Osteoblast (primary cell): ENCODE results near the gene MAOB. TPM values are rescaled to one million over a fixed set of nuclear protein-coding genes. Genes with fewer than 3 reads are reported as not detected.
"Not testable (repeated sequence)": the region's sequence is repeated elsewhere in the genome, so short reads cannot be mapped to it uniquely, and the experiment has no call there.

Experiments
- DNase-seq: peaks from one replicate; pipeline ENCODE4 v3.0.0; 2011; ENCODE audit warnings: low spot score, mixed read lengths; ENCODE audit not compliant: insufficient read length; ENCODE audit errors: missing footprints
- H2AFZ ChIP-seq: 2 replicates; pipeline ENCODE4 v1.6.0; 2011; ENCODE audit warnings: mild to moderate bottlenecking, low read length
- H3K27ac ChIP-seq: 2 replicates; pipeline ENCODE4 v1.5.1; 2011; ENCODE audit warnings: mild to moderate bottlenecking, low read depth, low read length, moderate library complexity
- H3K27me3 ChIP-seq: 2 replicates; pipeline ENCODE4 v1.6.0; 2012; ENCODE audit warnings: mild to moderate bottlenecking, control low read depth, inconsistent platforms, low read length, moderate library complexity; ENCODE audit not compliant: insufficient read depth
- H3K36me3 ChIP-seq: 2 replicates; pipeline ENCODE4 v1.5.1; 2011; ENCODE audit warnings: mild to moderate bottlenecking, low read length, control low read depth, moderate library complexity; ENCODE audit not compliant: insufficient read depth
- H3K4me1 ChIP-seq: 2 replicates; pipeline ENCODE4 v1.5.1; 2011; ENCODE audit warnings: mild to moderate bottlenecking, low read length, control low read depth, moderate library complexity; ENCODE audit not compliant: insufficient read depth
- H3K4me2 ChIP-seq: 2 replicates; pipeline ENCODE4 v1.6.0; 2011; ENCODE audit warnings: mild to moderate bottlenecking, low read length; ENCODE audit not compliant: insufficient read depth
- H3K4me3 ChIP-seq: fragments of 200-600 bp; sonication (generic); 3 replicates; pipeline ENCODE4 v1.5.1; 2012; ENCODE audit warnings: mild to moderate bottlenecking, low read length, inconsistent platforms; ENCODE audit not compliant: insufficient read depth
- H3K79me2 ChIP-seq: 2 replicates; pipeline ENCODE4 v1.6.0; 2012; ENCODE audit warnings: mild to moderate bottlenecking, low read length, control low read depth, inconsistent platforms; ENCODE audit not compliant: insufficient read depth
- H3K9me3 ChIP-seq: 2 replicates; pipeline ENCODE4 v1.5.1; 2011; ENCODE audit warnings: low read depth, low read length, control low read depth
- H4K20me1 ChIP-seq: 2 replicates; pipeline ENCODE4 v1.6.0; 2012; ENCODE audit warnings: mild to moderate bottlenecking, low read length, control low read depth; ENCODE audit not compliant: insufficient read depth
- CTCF ChIP-seq: IDR thresholded peaks from 2 replicates; pipeline ENCODE4 v1.5.1; 2011; ENCODE audit warnings: mild to moderate bottlenecking, low read depth, low read length, moderate library complexity; ENCODE audit errors: extremely low read depth
- total RNA-seq: library from RNA; depleted of rRNA; stranded (reverse); fragments of >200 nt; gene quantifications from 2 replicates; pipeline ENCODE4 v1.2.3, GENCODE V29; 2012

MAOB gene
- total RNA-seq = 0.29 and 0.72 TPM in 2 replicates

DNA sequence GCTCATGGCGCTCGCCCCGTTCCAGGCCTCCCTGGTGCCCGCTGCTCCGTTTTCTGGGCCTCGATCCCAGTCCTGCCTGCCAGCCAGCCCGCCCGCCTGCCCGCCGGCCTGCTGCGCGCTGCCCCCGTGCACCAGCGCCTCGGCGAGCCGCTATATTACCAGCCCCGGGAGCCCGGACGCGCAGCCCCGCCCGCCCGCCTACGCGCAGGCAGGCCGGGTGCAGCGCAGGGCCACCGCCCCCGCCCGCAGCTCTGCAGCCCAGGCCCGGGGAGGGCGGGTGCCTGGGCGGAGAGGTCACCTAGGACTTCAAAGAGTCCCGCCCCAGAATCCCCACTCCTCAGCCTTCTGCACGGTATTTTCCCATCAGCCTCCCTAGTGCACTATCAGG, at the start of gene MAOB:
Gene MAOB (minus strand): TSS at position 157 of the 388 bp plus-strand sequence. CDS start 151 bp downstream, at position 6.
- no peak for TF ChIP-seq CTCF
- no peaks in the 10 kb centered on the region for H3K79me2 ChIP-seq
- H3K27me3 ChIP-seq = peaks cover 28% of the 10 kb centered on the region
- H3K4me2 ChIP-seq = no peak within 1 kb of the TSS
- DNase-seq = no peak
- H3K4me1 ChIP-seq = no peaks in the 10 kb centered on the region
- no peak within 1 kb of the TSS for H2AFZ ChIP-seq
- H3K4me3 ChIP-seq = no peak within 1 kb of the TSS
- no peak within 1 kb of the TSS for H3K27ac ChIP-seq
- H3K9me3 ChIP-seq = no peaks in the 10 kb centered on the region
- H3K36me3 ChIP-seq = no peaks in the 10 kb centered on the region
- no peaks in the 10 kb centered on the region for H4K20me1 ChIP-seq

DNA sequence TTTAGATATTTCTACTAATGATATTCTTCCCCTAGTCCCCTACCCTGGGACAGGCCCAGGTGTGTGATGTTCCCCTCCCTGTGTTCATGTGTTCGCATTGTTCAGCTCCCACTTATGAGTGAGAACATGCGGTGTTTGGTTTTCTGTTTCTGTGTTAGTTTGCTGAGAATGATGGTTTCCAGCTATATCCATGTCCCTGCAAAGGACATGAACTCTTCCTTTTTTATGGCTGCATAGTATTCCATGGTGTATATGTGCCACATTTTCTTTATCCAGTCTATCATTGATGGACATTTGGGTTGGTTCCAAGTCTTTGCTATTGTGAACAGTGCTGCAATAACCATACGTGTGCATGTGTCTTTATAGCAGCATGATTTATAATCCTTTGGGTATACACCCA, 39.8 kb upstream of the MAOB start:
- not testable (repeated sequence) for H2AFZ ChIP-seq, H3K27ac ChIP-seq, H3K4me2 ChIP-seq, H3K4me1 ChIP-seq, H3K4me3 ChIP-seq, H3K36me3 ChIP-seq, H4K20me1 ChIP-seq, H3K79me2 ChIP-seq, H3K9me3 ChIP-seq, DNase-seq, H3K27me3 ChIP-seq

GRCh38 chrX:43910772-43911171, 28.5 kb upstream of the MAOB start:
- not testable (repeated sequence) for H3K36me3 ChIP-seq, H2AFZ ChIP-seq, H3K4me2 ChIP-seq, H3K4me3 ChIP-seq, DNase-seq, H3K79me2 ChIP-seq, H3K27ac ChIP-seq, H4K20me1 ChIP-seq, H3K9me3 ChIP-seq, H3K4me1 ChIP-seq
- H3K27me3 ChIP-seq = peaks cover 11% of the 10 kb centered on the region

GRCh38 chrX:43910012-43910411, 27.8 kb upstream of the MAOB start:
- no peaks in the 10 kb centered on the region for H3K4me1 ChIP-seq
- peaks cover 9% of the 10 kb centered on the region for H3K27me3 ChIP-seq
- no peak overlapping the region for H3K27ac ChIP-seq
- no peak overlapping the region for H3K4me3 ChIP-seq
- H3K4me2 ChIP-seq = no peak overlapping the region
- H2AFZ ChIP-seq = no peak overlapping the region
- H4K20me1 ChIP-seq = no peaks in the 10 kb centered on the region
- H3K9me3 ChIP-seq = no peaks in the 10 kb centered on the region
- H3K79me2 ChIP-seq = no peaks in the 10 kb centered on the region
- no peak for TF ChIP-seq CTCF
- no peak for DNase-seq
- no peaks in the 10 kb centered on the region for H3K36me3 ChIP-seq

DNA sequence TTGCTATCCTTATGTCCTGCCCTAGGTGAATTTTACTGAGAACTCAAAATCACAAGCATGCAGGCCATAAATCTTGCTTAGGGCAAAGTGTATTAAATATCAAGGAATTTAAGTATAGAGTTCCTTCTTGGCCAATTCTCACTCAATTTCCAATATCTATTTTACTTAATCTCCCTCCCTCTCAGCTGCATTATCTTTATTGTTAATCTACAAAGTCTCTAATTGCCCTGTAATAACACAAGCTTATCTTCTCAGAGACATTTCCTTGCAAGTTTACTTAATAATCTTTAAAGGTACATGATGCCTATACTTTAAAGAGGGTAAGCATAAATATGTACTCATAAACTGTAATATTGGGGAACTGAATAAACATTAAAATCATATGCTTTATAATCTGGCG, 26.9 kb upstream of the MAOB start:
- H3K27ac ChIP-seq = no peak overlapping the region
- H3K4me1 ChIP-seq = no peaks in the 10 kb centered on the region
- no peaks in the 10 kb centered on the region for H3K79me2 ChIP-seq
- H3K4me3 ChIP-seq = no peak overlapping the region
- no peak overlapping the region for H3K4me2 ChIP-seq
- no peak for DNase-seq
- TF ChIP-seq CTCF = no peak
- H3K27me3 ChIP-seq = peaks cover 6% of the 10 kb centered on the region
- H2AFZ ChIP-seq = no peak overlapping the region
- no peaks in the 10 kb centered on the region for H4K20me1 ChIP-seq
- H3K9me3 ChIP-seq = no peaks in the 10 kb centered on the region
- no peaks in the 10 kb centered on the region for H3K36me3 ChIP-seq
